HepG2 (cell line): ENCODE measurements around the gene HNRNPC. TPM values are rescaled to one million over a fixed set of nuclear protein-coding genes. Genes with fewer than 3 reads are reported as not detected.

Experiments used
- NBN ChIP-seq: fragments of 450-650 bp; conservative IDR thresholded peaks from 2 replicates; pipeline ENCODE4 v1.6.1; 2017
- POLR2A ChIP-seq, 2 experiments: IDR thresholded peaks; 2 replicates each; pipeline ENCODE4 v1.6.1; 2011; ENCODE audit warnings: low read depth in 2 of 2, low read length in 2 of 2, mild to moderate bottlenecking in 1 of 2, moderate library complexity in 1 of 2; ENCODE audit not compliant: insufficient read depth in 1 of 2
- RARA ChIP-seq: IDR thresholded peaks from 2 replicates; pipeline ENCODE4 v1.6.1; 2016; ENCODE audit warnings: missing genetic modification reagents, missing compliant biosample characterization
- SP140L ChIP-seq: sonication (generic); formaldehyde crosslinking; IDR thresholded peaks from 2 replicates; pipeline ENCODE4 v1.4.0; 2020; ENCODE audit warnings: missing genetic modification reagents, borderline replicate concordance
- SRF ChIP-seq: IDR thresholded peaks from 2 replicates; pipeline ENCODE4 v1.6.1; 2011; ENCODE audit warnings: mild to moderate bottlenecking, low read depth, low read length, moderate library complexity
- TAF1 ChIP-seq: sonication (generic); formaldehyde crosslinking; IDR thresholded peaks from 2 replicates; pipeline ENCODE4 v1.4.0; 2020; ENCODE audit warnings: missing genetic modification reagents
- XBP1 ChIP-seq: sonication (generic); formaldehyde crosslinking; IDR thresholded peaks from 2 replicates; pipeline ENCODE4 v1.5.0; 2020; ENCODE audit warnings: missing genetic modification reagents
- ZFP82 ChIP-seq: sonication (generic); formaldehyde crosslinking; IDR thresholded peaks from 2 replicates; pipeline ENCODE4 v1.5.1; 2020; ENCODE audit warnings: mild to moderate bottlenecking, missing genetic modification reagents, borderline replicate concordance
- ZMYM2 ChIP-seq: sonication (generic); formaldehyde crosslinking; IDR thresholded peaks from 2 replicates; pipeline ENCODE4 v1.8.0; 2022; ENCODE audit warnings: mild to moderate bottlenecking, missing genetic modification reagents
- ZNF343 ChIP-seq: sonication (generic); formaldehyde crosslinking; IDR thresholded peaks from 2 replicates; pipeline ENCODE4 v1.4.0; 2020; ENCODE audit warnings: mild to moderate bottlenecking, missing genetic modification reagents
- ZNF562 ChIP-seq: sonication (generic); formaldehyde crosslinking; IDR thresholded peaks from 2 replicates; pipeline ENCODE4 v1.8.0; 2022; ENCODE audit warnings: missing genetic modification reagents, borderline replicate concordance
- ZNF652 ChIP-seq: IDR thresholded peaks from 2 replicates; pipeline ENCODE4 v1.6.1; 2016; ENCODE audit warnings: low read depth, borderline replicate concordance
- ZNF724P ChIP-seq: sonication (generic); formaldehyde crosslinking; IDR thresholded peaks from 2 replicates; pipeline ENCODE4 v1.8.0; 2022; ENCODE audit warnings: missing genetic modification reagents, borderline replicate concordance
- ZNF766 ChIP-seq: sonication (generic); formaldehyde crosslinking; IDR thresholded peaks from 2 replicates; pipeline ENCODE4 v1.5.0; 2020; ENCODE audit warnings: missing genetic modification reagents, borderline replicate concordance
- ZNF777 ChIP-seq: sonication (generic); formaldehyde crosslinking; IDR thresholded peaks from 2 replicates; pipeline ENCODE4 v1.4.0; 2020; ENCODE audit warnings: missing genetic modification reagents
- polyA plus RNA-seq, 8 experiments: library from polyadenylated mRNA; depleted of rRNA in 3 of 8; stranded (reverse) in 7 of 8; unstranded in 1 of 8; fragments of >200 nt; fragmentation: Illumina TruSeq in 4 of 8; extraction: Trizol in 4 of 8; gene quantifications; 2 replicates each; pipeline versions ENCODE4 v1.2.1 to v1.2.3, GENCODE V29; 2011 to 2016; ENCODE audit warnings: low read depth in 4 of 8, missing spikeins in 1 of 8, mixed read lengths in 1 of 8; ENCODE audit not compliant: insufficient read depth in 1 of 8
- total RNA-seq, 5 experiments: library from RNA; depleted of rRNA; stranded (reverse); fragments of >200 nt; fragmentation: Illumina TruSeq; extraction: Trizol; gene quantifications; 2 replicates each; pipeline ENCODE4 v1.2.3, GENCODE V29; 2016; ENCODE audit warnings: low read depth in 1 of 5
- TF ChIP-seq, protein P1 (sequence below): sonication (generic); formaldehyde crosslinking; IDR thresholded peaks from 2 replicates; pipeline ENCODE4 v1.4.0; 2020; ENCODE audit warnings: missing genetic modification reagents, borderline replicate concordance
- TF ChIP-seq, protein P2 (sequence below): sonication (generic); formaldehyde crosslinking; IDR thresholded peaks from 2 replicates; pipeline ENCODE4 v1.5.1; 2020; ENCODE audit warnings: missing genetic modification reagents, mild to moderate bottlenecking, borderline replicate concordance
- TF ChIP-seq, protein P3 (sequence below): sonication (generic); formaldehyde crosslinking; IDR thresholded peaks from 2 replicates; pipeline ENCODE4 v1.4.0; 2020; ENCODE audit warnings: mild to moderate bottlenecking, missing genetic modification reagents, borderline replicate concordance
- TF ChIP-seq, protein P4 (sequence below): sonication (generic); formaldehyde crosslinking; IDR thresholded peaks from 2 replicates; pipeline ENCODE4 v1.8.1; 2022; ENCODE audit warnings: mild to moderate bottlenecking, missing genetic modification reagents
- TF ChIP-seq, protein P5 (sequence below): sonication (generic); formaldehyde crosslinking; conservative IDR thresholded peaks from 2 replicates; pipeline ENCODE4 v1.8.1; 2023; ENCODE audit warnings: missing genetic modification reagents

Gene HNRNPC
- total and polyA plus RNA-seq, 2 of the 13 experiments (the other 11 are each of a cell fraction or from before 2014, with no cell fraction given) = 628 to 1,099 TPM

DNA sequence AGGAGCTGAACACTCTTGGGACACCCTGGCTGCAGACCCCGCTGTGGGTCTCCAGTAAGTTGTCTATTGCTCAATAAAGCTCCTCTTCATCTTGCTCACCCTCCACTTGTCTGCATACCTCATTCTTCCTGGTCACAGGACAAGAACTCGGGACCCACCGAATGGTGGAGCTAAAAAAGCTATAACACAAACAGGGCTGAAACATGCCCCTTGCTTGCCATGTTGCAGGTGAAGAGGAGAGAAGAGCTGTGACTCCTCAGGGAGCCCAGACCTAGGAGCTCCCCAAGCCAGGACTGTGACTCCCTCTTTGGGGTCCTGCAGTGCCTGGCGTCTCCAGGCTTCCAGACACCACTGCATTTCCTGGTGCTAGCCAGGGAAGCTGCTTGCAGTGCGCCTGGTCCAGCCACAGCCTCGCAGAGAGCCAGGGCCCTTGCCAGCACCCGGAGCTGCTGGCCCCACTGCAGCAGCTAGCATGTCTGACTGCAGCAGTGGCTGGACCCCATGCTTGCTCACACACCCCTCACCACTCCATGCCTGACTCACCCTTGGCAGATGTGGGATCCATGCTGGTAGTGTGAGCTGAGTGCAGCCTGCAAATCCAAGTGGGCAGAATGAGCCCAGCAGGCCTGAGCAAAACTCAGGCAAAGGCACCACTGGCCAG lies 76.2 kb downstream of the HNRNPC start (continued):
- TF ChIP-seq ZNF766 (CRISPR knock-in tag) = no peak
- TF ChIP-seq ZMYM2 (CRISPR knock-in tag) = no peak
- TF ChIP-seq ZNF724P (CRISPR knock-in tag) = no peak
- no peak for TF ChIP-seq ZNF777 (CRISPR knock-in tag)
- no peak for TF ChIP-seq ZNF562 (CRISPR knock-in tag)
- no peak for TF ChIP-seq NBN
- TF ChIP-seq, protein P1, sequence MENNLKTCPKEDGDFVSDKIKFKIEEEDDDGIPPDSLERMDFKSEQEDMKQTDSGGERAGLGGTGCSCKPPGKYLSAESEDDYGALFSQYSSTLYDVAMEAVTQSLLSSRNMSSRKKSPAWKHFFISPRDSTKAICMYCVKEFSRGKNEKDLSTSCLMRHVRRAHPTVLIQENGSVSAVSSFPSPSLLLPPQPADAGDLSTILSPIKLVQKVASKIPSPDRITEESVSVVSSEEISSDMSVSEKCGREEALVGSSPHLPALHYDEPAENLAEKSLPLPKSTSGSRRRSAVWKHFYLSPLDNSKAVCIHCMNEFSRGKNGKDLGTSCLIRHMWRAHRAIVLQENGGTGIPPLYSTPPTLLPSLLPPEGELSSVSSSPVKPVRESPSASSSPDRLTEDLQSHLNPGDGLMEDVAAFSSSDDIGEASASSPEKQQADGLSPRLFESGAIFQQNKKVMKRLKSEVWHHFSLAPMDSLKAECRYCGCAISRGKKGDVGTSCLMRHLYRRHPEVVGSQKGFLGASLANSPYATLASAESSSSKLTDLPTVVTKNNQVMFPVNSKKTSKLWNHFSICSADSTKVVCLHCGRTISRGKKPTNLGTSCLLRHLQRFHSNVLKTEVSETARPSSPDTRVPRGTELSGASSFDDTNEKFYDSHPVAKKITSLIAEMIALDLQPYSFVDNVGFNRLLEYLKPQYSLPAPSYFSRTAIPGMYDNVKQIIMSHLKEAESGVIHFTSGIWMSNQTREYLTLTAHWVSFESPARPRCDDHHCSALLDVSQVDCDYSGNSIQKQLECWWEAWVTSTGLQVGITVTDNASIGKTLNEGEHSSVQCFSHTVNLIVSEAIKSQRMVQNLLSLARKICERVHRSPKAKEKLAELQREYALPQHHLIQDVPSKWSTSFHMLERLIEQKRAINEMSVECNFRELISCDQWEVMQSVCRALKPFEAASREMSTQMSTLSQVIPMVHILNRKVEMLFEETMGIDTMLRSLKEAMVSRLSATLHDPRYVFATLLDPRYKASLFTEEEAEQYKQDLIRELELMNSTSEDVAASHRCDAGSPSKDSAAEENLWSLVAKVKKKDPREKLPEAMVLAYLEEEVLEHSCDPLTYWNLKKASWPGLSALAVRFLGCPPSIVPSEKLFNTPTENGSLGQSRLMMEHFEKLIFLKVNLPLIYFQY (CRISPR knock-in tag) = no peak
- TF ChIP-seq ZFP82 (CRISPR knock-in tag) = no peak
- TF ChIP-seq, protein P2, sequence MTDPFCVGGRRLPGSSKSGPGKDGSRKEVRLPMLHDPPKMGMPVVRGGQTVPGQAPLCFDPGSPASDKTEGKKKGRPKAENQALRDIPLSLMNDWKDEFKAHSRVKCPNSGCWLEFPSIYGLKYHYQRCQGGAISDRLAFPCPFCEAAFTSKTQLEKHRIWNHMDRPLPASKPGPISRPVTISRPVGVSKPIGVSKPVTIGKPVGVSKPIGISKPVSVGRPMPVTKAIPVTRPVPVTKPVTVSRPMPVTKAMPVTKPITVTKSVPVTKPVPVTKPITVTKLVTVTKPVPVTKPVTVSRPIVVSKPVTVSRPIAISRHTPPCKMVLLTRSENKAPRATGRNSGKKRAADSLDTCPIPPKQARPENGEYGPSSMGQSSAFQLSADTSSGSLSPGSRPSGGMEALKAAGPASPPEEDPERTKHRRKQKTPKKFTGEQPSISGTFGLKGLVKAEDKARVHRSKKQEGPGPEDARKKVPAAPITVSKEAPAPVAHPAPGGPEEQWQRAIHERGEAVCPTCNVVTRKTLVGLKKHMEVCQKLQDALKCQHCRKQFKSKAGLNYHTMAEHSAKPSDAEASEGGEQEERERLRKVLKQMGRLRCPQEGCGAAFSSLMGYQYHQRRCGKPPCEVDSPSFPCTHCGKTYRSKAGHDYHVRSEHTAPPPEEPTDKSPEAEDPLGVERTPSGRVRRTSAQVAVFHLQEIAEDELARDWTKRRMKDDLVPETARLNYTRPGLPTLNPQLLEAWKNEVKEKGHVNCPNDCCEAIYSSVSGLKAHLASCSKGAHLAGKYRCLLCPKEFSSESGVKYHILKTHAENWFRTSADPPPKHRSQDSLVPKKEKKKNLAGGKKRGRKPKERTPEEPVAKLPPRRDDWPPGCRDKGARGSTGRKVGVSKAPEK (CRISPR knock-in tag) = peak; percentile 71; the same call in 1 of the 2 replicates
- TF ChIP-seq POLR2A (IDR thresholded peaks at IDR 0.05; ENCODE audit: insufficient read depth in 1 of 2, low read depth in 2 of 2, low read length in 2 of 2) = no peak
- TF ChIP-seq TAF1 (CRISPR knock-in tag) = 0 out of 2 replicates have a peak, but pooled peaks have one; percentile 7
- TF ChIP-seq RARA (CRISPR knock-in tag) = no peak
- TF ChIP-seq ZNF343 = no peak
- no peak for TF ChIP-seq ZNF652 (CRISPR knock-in tag)
- TF ChIP-seq, protein P3, sequence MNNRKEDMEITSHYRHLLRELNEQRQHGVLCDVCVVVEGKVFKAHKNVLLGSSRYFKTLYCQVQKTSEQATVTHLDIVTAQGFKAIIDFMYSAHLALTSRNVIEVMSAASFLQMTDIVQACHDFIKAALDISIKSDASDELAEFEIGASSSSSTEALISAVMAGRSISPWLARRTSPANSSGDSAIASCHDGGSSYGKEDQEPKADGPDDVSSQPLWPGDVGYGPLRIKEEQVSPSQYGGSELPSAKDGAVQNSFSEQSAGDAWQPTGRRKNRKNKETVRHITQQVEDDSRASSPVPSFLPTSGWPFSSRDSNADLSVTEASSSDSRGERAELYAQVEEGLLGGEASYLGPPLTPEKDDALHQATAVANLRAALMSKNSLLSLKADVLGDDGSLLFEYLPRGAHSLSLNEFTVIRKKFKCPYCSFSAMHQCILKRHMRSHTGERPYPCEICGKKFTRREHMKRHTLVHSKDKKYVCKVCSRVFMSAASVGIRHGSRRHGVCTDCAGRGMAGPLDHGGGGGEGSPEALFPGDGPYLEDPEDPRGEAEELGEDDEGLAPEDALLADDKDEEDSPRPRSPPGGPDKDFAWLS (CRISPR knock-in tag) = no peak
- TF ChIP-seq SP140L (CRISPR knock-in tag) = no peak
- no peak for TF ChIP-seq SRF
- TF ChIP-seq XBP1 (CRISPR knock-in tag) = no peak
- TF ChIP-seq, protein P4, sequence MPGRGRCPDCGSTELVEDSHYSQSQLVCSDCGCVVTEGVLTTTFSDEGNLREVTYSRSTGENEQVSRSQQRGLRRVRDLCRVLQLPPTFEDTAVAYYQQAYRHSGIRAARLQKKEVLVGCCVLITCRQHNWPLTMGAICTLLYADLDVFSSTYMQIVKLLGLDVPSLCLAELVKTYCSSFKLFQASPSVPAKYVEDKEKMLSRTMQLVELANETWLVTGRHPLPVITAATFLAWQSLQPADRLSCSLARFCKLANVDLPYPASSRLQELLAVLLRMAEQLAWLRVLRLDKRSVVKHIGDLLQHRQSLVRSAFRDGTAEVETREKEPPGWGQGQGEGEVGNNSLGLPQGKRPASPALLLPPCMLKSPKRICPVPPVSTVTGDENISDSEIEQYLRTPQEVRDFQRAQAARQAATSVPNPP (CRISPR knock-in tag) = no peak
- TF ChIP-seq, protein P5, sequence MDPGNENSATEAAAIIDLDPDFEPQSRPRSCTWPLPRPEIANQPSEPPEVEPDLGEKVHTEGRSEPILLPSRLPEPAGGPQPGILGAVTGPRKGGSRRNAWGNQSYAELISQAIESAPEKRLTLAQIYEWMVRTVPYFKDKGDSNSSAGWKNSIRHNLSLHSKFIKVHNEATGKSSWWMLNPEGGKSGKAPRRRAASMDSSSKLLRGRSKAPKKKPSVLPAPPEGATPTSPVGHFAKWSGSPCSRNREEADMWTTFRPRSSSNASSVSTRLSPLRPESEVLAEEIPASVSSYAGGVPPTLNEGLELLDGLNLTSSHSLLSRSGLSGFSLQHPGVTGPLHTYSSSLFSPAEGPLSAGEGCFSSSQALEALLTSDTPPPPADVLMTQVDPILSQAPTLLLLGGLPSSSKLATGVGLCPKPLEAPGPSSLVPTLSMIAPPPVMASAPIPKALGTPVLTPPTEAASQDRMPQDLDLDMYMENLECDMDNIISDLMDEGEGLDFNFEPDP (CRISPR knock-in tag) = 0 out of 2 replicates have a peak, but pooled peaks have one; percentile 61
